ENCODE data around the gene CRB3. TPM values are rescaled to one million over a fixed set of nuclear protein-coding genes. Genes with fewer than 3 reads are reported as not detected.
"Not testable (repeated sequence)": the region's sequence is repeated elsewhere in the genome, so short reads cannot be mapped to it uniquely, and the experiment has no call there.

Gene CRB3
- total and polyA plus RNA-seq, 8 donors: 7.6 to 203 (median 49.0) TPM

GRCh38 chr19:6424939-6425731 is 38.9 kb upstream of the CRB3 start:
- peak overlapping the region; percentile 67 to 87 (median 85) for H3K27ac ChIP-seq
- H3K9me3 ChIP-seq: no peaks in the 10 kb centered on the region
- TF ChIP-seq, protein P1, sequence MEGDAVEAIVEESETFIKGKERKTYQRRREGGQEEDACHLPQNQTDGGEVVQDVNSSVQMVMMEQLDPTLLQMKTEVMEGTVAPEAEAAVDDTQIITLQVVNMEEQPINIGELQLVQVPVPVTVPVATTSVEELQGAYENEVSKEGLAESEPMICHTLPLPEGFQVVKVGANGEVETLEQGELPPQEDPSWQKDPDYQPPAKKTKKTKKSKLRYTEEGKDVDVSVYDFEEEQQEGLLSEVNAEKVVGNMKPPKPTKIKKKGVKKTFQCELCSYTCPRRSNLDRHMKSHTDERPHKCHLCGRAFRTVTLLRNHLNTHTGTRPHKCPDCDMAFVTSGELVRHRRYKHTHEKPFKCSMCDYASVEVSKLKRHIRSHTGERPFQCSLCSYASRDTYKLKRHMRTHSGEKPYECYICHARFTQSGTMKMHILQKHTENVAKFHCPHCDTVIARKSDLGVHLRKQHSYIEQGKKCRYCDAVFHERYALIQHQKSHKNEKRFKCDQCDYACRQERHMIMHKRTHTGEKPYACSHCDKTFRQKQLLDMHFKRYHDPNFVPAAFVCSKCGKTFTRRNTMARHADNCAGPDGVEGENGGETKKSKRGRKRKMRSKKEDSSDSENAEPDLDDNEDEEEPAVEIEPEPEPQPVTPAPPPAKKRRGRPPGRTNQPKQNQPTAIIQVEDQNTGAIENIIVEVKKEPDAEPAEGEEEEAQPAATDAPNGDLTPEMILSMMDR (IDR thresholded peaks at IDR 0.05): no peak
- TF ChIP-seq POLR2A (IDR thresholded peaks at IDR 0.05) (no peak), POLR2AphosphoS5 (IDR thresholded peaks at IDR 0.05) (peak in 1 of 3 donors; percentile 72), EP300 (IDR thresholded peaks at IDR 0.05) (no peak)

DNA sequence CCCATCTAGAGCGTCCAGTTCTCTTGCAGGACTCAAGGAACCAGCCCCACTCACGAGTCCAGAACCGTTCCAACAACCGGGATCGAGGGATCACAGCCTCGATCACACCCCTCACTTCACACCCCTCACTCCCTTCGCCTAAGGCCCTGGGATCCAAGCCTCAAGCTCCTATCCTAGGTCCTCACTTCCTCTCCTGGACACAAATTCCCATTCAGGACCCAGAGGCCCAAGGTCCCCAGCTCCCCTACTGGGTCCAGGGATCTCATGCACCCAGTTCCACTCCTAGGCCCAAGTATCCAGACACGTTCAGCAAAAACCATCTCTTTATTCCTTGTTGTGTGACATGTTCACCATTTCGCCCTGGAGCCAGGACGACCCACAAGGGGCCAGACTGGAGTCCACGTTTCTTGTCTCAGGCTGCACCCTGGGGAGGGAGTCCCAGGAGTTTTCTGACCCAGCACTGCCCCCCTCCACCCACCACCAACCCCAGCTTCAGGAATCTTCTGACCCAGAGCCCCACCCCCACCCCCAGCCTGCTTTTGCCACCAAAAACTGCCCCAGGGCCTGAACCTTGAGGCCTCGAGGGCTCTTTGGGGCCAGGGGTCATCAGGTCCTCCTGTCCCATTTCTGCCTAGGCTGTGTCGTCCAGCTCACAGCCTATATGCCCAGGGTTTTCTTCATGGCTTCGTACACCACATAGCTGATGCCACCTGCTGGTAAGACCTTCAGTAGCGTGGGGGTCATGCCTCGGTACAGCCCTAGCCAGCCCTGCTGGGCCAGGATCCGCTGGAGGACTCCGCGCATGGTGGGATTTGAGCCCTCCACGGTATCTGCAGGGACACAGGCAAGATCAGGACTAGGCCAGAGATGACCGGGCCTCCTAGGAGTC is 38.1 kb upstream of the CRB3 start:
- peak in 1 of 2 donors; percentile 44 for DNase-seq
- WGBS, 5 donors: 91 to 94% (median 93%) methylated on average over 21 of the region's 21 CpGs
- Histone ChIP-seq H3K36me3 (peaks cover 7 to 14% (median 12%) of the 10 kb centered on the region in 4 donors), H3K9me3 (no peaks in the 10 kb centered on the region), H3K27me3 (no peaks in the 10 kb centered on the region), H3K4me3 (peak overlapping the region; percentile 13 to 32 (median 20)), H3K27ac (peak overlapping the region; percentile 67 to 87 (median 85)), H3K4me1 (peaks cover 15 to 35% (median 31%) of the 10 kb centered on the region in 4 donors)
- no peak for TF ChIP-seq POLR2A (IDR thresholded peaks at IDR 0.05)
- TF ChIP-seq, protein P1 (IDR thresholded peaks at IDR 0.05): no peak
- no peak for TF ChIP-seq EP300 (IDR thresholded peaks at IDR 0.05)
- no peak for TF ChIP-seq POLR2AphosphoS5 (IDR thresholded peaks at IDR 0.05)
- intact Hi-C loops (cut with DNase I; ENCODE audit: low total_unique reads): no loop called here

More at GRCh38 chr19:6424939-6425731, 38.9 kb upstream of the CRB3 start:
- intact Hi-C loops (cut with DNase I; ENCODE audit: low total_unique reads): no loop called here
- H3K4me3 ChIP-seq: peak overlapping the region; percentile 15 to 92 (median 86)
- WGBS, 5 donors: 5 to 12% (median 7%) methylated on average over 39 to 43 of the region's 43 CpGs
- H3K36me3 ChIP-seq: peaks cover 16 to 23% (median 21%) of the 10 kb centered on the region in 4 donors
- no peaks in the 10 kb centered on the region for H3K27me3 ChIP-seq
- DNase-seq: peak; percentile 99 to 100
- peaks cover 15 to 41% (median 35%) of the 10 kb centered on the region in 4 donors for H3K4me1 ChIP-seq

GRCh38 chr19:6427131-6427530 is 36.9 kb upstream of the CRB3 start:
- peaks cover 0 to 3% (median under 1%) of the 10 kb centered on the region in 4 donors for H3K36me3 ChIP-seq
- H3K27ac ChIP-seq: no peak overlapping the region
- no peak overlapping the region for H3K4me3 ChIP-seq
- 92 to 97% (median 95%) methylated on average over 16 to 18 of the region's 18 CpGs for WGBS, 5 donors
- no peak for DNase-seq
- no peaks in the 10 kb centered on the region for H3K27me3 ChIP-seq
- intact Hi-C loops (cut with DNase I; ENCODE audit: low total_unique reads): no loop called here
- H3K4me1 ChIP-seq: peaks cover 10 to 27% (median 20%) of the 10 kb centered on the region in 4 donors
- no peaks in the 10 kb centered on the region for H3K9me3 ChIP-seq
- no peak for TF ChIP-seq EP300 (IDR thresholded peaks at IDR 0.05)
- TF ChIP-seq, protein P1 (IDR thresholded peaks at IDR 0.05): no peak
- no peak for TF ChIP-seq POLR2A (IDR thresholded peaks at IDR 0.05)
- no peak for TF ChIP-seq POLR2AphosphoS5 (IDR thresholded peaks at IDR 0.05)

GRCh38 chr19:6428692-6429418 is 35.2 kb upstream of the CRB3 start:
- H3K36me3 ChIP-seq; H3K9me3 ChIP-seq; intact Hi-C loops (cut with DNase I; ENCODE audit: low total_unique reads); H3K4me1 ChIP-seq; H3K27ac ChIP-seq; DNase-seq; H3K4me3 ChIP-seq; H3K27me3 ChIP-seq: not testable (repeated sequence)
- WGBS, 5 donors: 72 to 88% (median 87%) methylated on average over 2 of the region's 2 CpGs

Data from stomach (tissue), 9 donors.